B cell (primary cell): ENCODE results near the gene CXCR6.

Source experiments
- EZH2 ChIP-seq: IDR thresholded peaks from 2 replicates; pipeline ENCODE4 v1.6.1; 2012; ENCODE audit warnings: borderline replicate concordance, low read depth, mild to moderate bottlenecking, moderate library complexity, low read length; ENCODE audit not compliant: insufficient read depth, poor library complexity, severe bottlenecking
- TF ChIP-seq, protein P1 (sequence below): fragments of 200-600 bp; IDR thresholded peaks from one replicate; pipeline ENCODE4 v1.8.0; 2022; ENCODE audit warnings: antibody characterized with exemption, mild to moderate bottlenecking

DNA sequence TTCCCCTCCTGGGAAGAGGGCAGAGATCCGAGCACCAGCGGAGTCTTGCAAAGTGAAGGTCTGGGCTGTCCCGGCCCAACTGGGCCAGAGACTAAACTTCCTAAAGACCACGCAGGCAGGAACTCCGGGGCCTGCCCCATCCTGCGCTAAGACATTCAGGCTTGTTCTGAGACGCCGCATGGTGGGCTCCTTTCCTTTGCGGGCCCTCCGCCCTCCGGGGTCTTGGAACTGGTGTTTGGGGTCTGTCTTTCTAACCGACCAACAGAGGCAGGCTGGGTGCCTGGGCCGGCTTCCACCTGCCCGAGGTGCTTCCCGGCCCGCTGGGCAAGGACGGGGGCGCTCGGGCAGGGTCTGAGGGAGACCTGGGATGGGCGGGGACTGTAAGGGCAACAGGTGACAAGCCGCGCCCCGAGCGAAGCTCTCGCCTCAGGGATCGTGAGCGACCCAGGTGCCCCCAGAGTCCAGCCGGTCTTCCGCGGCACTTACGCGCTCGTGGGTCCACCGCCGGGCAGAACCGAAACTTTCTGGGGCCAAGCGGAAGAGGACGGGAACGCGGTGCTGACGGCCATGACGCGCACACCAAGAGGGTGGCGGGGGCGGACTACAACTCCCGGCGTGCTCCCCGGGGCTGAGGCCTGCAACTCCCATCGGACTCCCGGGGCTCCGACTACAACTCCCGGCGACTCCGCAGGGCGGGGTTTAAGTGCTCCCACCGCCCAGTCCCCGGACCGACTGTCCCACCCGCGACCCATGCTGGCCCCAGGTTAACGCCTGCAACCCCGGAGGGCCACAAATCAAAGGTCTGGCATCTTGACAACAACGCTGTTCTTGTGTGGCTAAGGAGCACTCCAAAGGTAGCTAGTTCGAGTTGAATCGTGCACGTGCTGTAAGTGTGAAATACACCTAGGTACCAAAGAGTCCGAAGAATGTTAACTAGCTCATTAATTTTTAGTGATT lies 52.2 kb downstream of the CXCR6 start, which contains the start of gene FYCO1:
- TF ChIP-seq, protein P1, sequence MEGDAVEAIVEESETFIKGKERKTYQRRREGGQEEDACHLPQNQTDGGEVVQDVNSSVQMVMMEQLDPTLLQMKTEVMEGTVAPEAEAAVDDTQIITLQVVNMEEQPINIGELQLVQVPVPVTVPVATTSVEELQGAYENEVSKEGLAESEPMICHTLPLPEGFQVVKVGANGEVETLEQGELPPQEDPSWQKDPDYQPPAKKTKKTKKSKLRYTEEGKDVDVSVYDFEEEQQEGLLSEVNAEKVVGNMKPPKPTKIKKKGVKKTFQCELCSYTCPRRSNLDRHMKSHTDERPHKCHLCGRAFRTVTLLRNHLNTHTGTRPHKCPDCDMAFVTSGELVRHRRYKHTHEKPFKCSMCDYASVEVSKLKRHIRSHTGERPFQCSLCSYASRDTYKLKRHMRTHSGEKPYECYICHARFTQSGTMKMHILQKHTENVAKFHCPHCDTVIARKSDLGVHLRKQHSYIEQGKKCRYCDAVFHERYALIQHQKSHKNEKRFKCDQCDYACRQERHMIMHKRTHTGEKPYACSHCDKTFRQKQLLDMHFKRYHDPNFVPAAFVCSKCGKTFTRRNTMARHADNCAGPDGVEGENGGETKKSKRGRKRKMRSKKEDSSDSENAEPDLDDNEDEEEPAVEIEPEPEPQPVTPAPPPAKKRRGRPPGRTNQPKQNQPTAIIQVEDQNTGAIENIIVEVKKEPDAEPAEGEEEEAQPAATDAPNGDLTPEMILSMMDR = no peak
- no peak for TF ChIP-seq EZH2
